ENCODE results near the gene TSSK6.

- TF ChIP-seq CTCF (conservative IDR thresholded peaks at IDR 0.05; ENCODE audit: low read depth, low read length) (no peak), POLR2A (IDR thresholded peaks at IDR 0.05; ENCODE audit: low read depth, low read length) (no peak), CHD1 (IDR thresholded peaks at IDR 0.05; ENCODE audit: low read depth, low read length) (no peak), RFX5 (IDR thresholded peaks at IDR 0.05; ENCODE audit: low read depth, low read length) (no peak), NFE2L2 (IDR thresholded peaks at IDR 0.05; ENCODE audit: low read depth, low read length) (no peak), ELK1 (IDR thresholded peaks at IDR 0.05; ENCODE audit: borderline replicate concordance, low read depth, low read length) (no peak), MAZ (IDR thresholded peaks at IDR 0.05; ENCODE audit: borderline replicate concordance, low read depth, low read length) (no peak), SMC3 (IDR thresholded peaks at IDR 0.05; ENCODE audit: low read depth, low read length) (no peak), RAD21 (IDR thresholded peaks at IDR 0.05; ENCODE audit: low read length) (no peak), MXI1 (IDR thresholded peaks at IDR 0.05; ENCODE audit: borderline replicate concordance, low read depth, low read length) (no peak), FOS (IDR thresholded peaks at IDR 0.05; ENCODE audit: low read depth, low read length) (no peak)
Observed at GRCh38 chr19:19492026-19492610, 23.2 kb downstream of the TSSK6 start.

Data from IMR-90 (cell line).